Measurements from ENCODE around the gene MYO18B.

DNA sequence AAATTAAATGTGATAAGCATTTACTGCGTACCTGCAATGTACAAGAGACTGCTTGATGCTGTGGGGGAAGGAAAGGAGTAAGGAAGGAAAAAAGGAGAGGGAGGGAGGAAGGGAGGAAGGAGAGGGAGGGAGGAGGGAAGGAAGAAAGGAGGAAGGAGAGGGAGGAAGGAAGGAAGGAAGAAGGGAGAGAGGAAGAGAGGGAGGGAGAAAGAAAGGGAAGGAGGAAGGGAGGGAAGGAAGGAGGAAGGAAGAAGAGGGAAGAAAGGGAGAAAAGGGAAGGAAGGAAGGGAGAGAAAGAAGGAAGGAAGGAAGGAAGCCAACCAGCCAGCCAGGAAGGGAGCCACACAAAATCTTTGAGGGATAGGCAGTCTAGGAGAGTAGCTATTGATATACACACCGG is 44.0 kb upstream of the MYO18B start:
- TF ChIP-seq RNF2 (IDR thresholded peaks at IDR 0.05; ENCODE audit: borderline replicate concordance, low read depth, low read length, missing control alignments, poor library complexity, severe bottlenecking) (no peak), POLR2AphosphoS5 (IDR thresholded peaks at IDR 0.05; ENCODE audit: low read depth, low read length) (no peak), NRF1 (IDR thresholded peaks at IDR 0.05; ENCODE audit: low read depth, low read length) (no peak), SIN3A (conservative IDR thresholded peaks at IDR 0.05 in 1 of 2, IDR thresholded peaks at IDR 0.05 in 1 of 2; ENCODE audit: low read depth in 1 of 2, low read length in 2 of 2) (no peak), RXRA (IDR thresholded peaks at IDR 0.05; ENCODE audit: insufficient read depth, low read depth, low read length) (no peak), KDM5A (IDR thresholded peaks at IDR 0.05; ENCODE audit: low read length) (no peak), BRCA1 (IDR thresholded peaks at IDR 0.05; ENCODE audit: low read depth, low read length) (no peak), POLR2A (IDR thresholded peaks at IDR 0.05; ENCODE audit: control extremely low read depth in 1 of 2, low read depth in 2 of 2, low read length in 2 of 2) (no peak), EZH2 (IDR thresholded peaks at IDR 0.05; ENCODE audit: low read depth, low read length, severe bottlenecking) (no peak), JUN (IDR thresholded peaks at IDR 0.05; ENCODE audit: low read depth, low read length) (no peak)
- TF ChIP-seq, protein P1, sequence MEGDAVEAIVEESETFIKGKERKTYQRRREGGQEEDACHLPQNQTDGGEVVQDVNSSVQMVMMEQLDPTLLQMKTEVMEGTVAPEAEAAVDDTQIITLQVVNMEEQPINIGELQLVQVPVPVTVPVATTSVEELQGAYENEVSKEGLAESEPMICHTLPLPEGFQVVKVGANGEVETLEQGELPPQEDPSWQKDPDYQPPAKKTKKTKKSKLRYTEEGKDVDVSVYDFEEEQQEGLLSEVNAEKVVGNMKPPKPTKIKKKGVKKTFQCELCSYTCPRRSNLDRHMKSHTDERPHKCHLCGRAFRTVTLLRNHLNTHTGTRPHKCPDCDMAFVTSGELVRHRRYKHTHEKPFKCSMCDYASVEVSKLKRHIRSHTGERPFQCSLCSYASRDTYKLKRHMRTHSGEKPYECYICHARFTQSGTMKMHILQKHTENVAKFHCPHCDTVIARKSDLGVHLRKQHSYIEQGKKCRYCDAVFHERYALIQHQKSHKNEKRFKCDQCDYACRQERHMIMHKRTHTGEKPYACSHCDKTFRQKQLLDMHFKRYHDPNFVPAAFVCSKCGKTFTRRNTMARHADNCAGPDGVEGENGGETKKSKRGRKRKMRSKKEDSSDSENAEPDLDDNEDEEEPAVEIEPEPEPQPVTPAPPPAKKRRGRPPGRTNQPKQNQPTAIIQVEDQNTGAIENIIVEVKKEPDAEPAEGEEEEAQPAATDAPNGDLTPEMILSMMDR (IDR thresholded peaks at IDR 0.05; ENCODE audit: control extremely low read depth in 1 of 3, insufficient read depth in 1 of 3, low read depth in 1 of 3, low read length in 3 of 3) = no peak
- TF ChIP-seq, protein P2, sequence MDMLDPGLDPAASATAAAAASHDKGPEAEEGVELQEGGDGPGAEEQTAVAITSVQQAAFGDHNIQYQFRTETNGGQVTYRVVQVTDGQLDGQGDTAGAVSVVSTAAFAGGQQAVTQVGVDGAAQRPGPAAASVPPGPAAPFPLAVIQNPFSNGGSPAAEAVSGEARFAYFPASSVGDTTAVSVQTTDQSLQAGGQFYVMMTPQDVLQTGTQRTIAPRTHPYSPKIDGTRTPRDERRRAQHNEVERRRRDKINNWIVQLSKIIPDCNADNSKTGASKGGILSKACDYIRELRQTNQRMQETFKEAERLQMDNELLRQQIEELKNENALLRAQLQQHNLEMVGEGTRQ (IDR thresholded peaks at IDR 0.05; ENCODE audit: low read length) = no peak
- TF ChIP-seq, protein P3, sequence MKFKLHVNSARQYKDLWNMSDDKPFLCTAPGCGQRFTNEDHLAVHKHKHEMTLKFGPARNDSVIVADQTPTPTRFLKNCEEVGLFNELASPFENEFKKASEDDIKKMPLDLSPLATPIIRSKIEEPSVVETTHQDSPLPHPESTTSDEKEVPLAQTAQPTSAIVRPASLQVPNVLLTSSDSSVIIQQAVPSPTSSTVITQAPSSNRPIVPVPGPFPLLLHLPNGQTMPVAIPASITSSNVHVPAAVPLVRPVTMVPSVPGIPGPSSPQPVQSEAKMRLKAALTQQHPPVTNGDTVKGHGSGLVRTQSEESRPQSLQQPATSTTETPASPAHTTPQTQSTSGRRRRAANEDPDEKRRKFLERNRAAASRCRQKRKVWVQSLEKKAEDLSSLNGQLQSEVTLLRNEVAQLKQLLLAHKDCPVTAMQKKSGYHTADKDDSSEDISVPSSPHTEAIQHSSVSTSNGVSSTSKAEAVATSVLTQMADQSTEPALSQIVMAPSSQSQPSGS (IDR thresholded peaks at IDR 0.05; ENCODE audit: low read length) = no peak
